ENCODE measurements around the gene DZIP1L.

The DZIP1L gene

GRCh38 chr3:138082085-138082991 lies 33.1 kb downstream of the DZIP1L start:
- no peak for TF ChIP-seq CTCF (IDR thresholded peaks at IDR 0.05; ENCODE audit: low read depth, low read length)
- peak overlapping the region; percentile 2 to 18 for H3K4me3 ChIP-seq (replicated peaks in 1 of 2; ENCODE audit: low read depth in 2 of 2, low read length in 2 of 2)
- DNase-seq (ENCODE audit: low read depth in 2 of 2), result peak; percentile 86 to 90

- TF ChIP-seq CTCF (IDR thresholded peaks at IDR 0.05; ENCODE audit: low read depth, low read length), result no peak
- H3K4me3 ChIP-seq (replicated peaks in 1 of 2; ENCODE audit: low read depth in 2 of 2, low read length in 2 of 2), result no peak overlapping the region
- DNase-seq (ENCODE audit: low read depth in 2 of 2), result peak; percentile 62 to 78
These were observed 33.9 kb downstream of the DZIP1L start for GRCh38 chr3:138081371-138082084.

GRCh38 chr3:138079901-138080300 lies 35.5 kb downstream of the DZIP1L start:
- DNase-seq (ENCODE audit: low read depth in 2 of 2), result peak in 1 of 2 donors; percentile 62
- TF ChIP-seq CTCF (IDR thresholded peaks at IDR 0.05; ENCODE audit: low read depth, low read length), result no peak
- no peak overlapping the region for H3K4me3 ChIP-seq (replicated peaks in 1 of 2; ENCODE audit: low read depth in 2 of 2, low read length in 2 of 2)

GRCh38 chr3:138078901-138079344 lies 36.5 kb downstream of the DZIP1L start:
- H3K4me3 ChIP-seq (replicated peaks in 1 of 2; ENCODE audit: low read depth in 2 of 2, low read length in 2 of 2), result no peak overlapping the region
- peak; percentile 91 to 99 for DNase-seq (ENCODE audit: low read depth in 2 of 2)
- TF ChIP-seq CTCF (IDR thresholded peaks at IDR 0.05; ENCODE audit: low read depth, low read length), result no peak

- TF ChIP-seq CTCF (IDR thresholded peaks at IDR 0.05; ENCODE audit: low read depth, low read length), result no peak
- no peak overlapping the region for H3K4me3 ChIP-seq (replicated peaks in 1 of 2; ENCODE audit: low read depth in 2 of 2, low read length in 2 of 2)
- DNase-seq (ENCODE audit: low read depth in 2 of 2), result peak in 1 of 2 donors; percentile 82
These were observed 37.3 kb downstream of the DZIP1L start for GRCh38 chr3:138078096-138078495.

- no peak overlapping the region for H3K4me3 ChIP-seq (replicated peaks in 1 of 2; ENCODE audit: low read depth in 2 of 2, low read length in 2 of 2)
- DNase-seq (ENCODE audit: low read depth in 2 of 2), result no peak
- TF ChIP-seq CTCF (IDR thresholded peaks at IDR 0.05; ENCODE audit: low read depth, low read length), result no peak
These were observed 42.6 kb downstream of the DZIP1L start for GRCh38 chr3:138072796-138073195.

Data from cardiac fibroblast (primary cell).